Neuron (in vitro differentiated cells): Measurements from ENCODE around the gene CHI3L1.

Source experiments
- H2AFZ ChIP-seq: one replicate; pipeline ENCODE4 v1.6.1; 2013; ENCODE audit warnings: low read depth, mild to moderate bottlenecking, inconsistent platforms, low read length, moderate library complexity
- H3K27me3 ChIP-seq: one replicate; pipeline ENCODE4 v1.6.1; 2013; ENCODE audit warnings: low read length; ENCODE audit not compliant: insufficient read depth
- H3K36me3 ChIP-seq: one replicate; pipeline ENCODE4 v1.6.1; 2013; ENCODE audit warnings: low read length; ENCODE audit not compliant: insufficient read depth
- H3K4me1 ChIP-seq: one replicate; pipeline ENCODE4 v1.6.1; 2013; ENCODE audit warnings: low read length; ENCODE audit not compliant: insufficient read depth
- H3K4me3 ChIP-seq: 2 replicates; pipeline ENCODE4 v1.5.1; 2013; ENCODE audit warnings: mild to moderate bottlenecking, low read length, moderate library complexity
- H3K9me3 ChIP-seq: one replicate; pipeline ENCODE4 v1.6.1; 2013; ENCODE audit warnings: low read length

The CHI3L1 gene

GRCh38 chr1:203215573-203215972, 29.1 kb upstream of the CHI3L1 start:
- Histone ChIP-seq H3K9me3 (no peaks in the 10 kb centered on the region), H3K4me1 (no peaks in the 10 kb centered on the region), H3K36me3 (no peaks in the 10 kb centered on the region), H3K4me3 (no peak overlapping the region), H2AFZ (no peak overlapping the region), H3K27me3 (peaks cover 10% of the 10 kb centered on the region)

- peaks cover 8% of the 10 kb centered on the region for H3K27me3 ChIP-seq
- no peaks in the 10 kb centered on the region for H3K4me1 ChIP-seq
- no peaks in the 10 kb centered on the region for H3K9me3 ChIP-seq
- H3K4me3 ChIP-seq, result no peak overlapping the region
- H2AFZ ChIP-seq, result no peak overlapping the region
- H3K36me3 ChIP-seq, result no peaks in the 10 kb centered on the region
Observed at GRCh38 chr1:203214871-203215270, 28.4 kb upstream of the CHI3L1 start.

- no peaks in the 10 kb centered on the region for H3K36me3 ChIP-seq
- H3K4me1 ChIP-seq, result no peaks in the 10 kb centered on the region
- H3K27me3 ChIP-seq, result peaks cover 3% of the 10 kb centered on the region
- no peak overlapping the region for H3K4me3 ChIP-seq
- H2AFZ ChIP-seq, result no peak overlapping the region
- H3K9me3 ChIP-seq, result no peaks in the 10 kb centered on the region
Observed at GRCh38 chr1:203213126-203213525, 26.6 kb upstream of the CHI3L1 start.

GRCh38 chr1:203211812-203212211, 25.3 kb upstream of the CHI3L1 start:
- no peak overlapping the region for H3K4me3 ChIP-seq

GRCh38 chr1:203210988-203211387, 24.5 kb upstream of the CHI3L1 start:
- Histone ChIP-seq H2AFZ (no peak overlapping the region), H3K9me3 (no peaks in the 10 kb centered on the region), H3K27me3 (peaks cover 3% of the 10 kb centered on the region), H3K4me1 (no peaks in the 10 kb centered on the region), H3K4me3 (no peak overlapping the region), H3K36me3 (no peaks in the 10 kb centered on the region)

More at GRCh38 chr1:203211812-203212211, 25.3 kb upstream of the CHI3L1 start:
- Histone ChIP-seq H3K27me3 (peaks cover 3% of the 10 kb centered on the region), H3K4me1 (no peaks in the 10 kb centered on the region), H3K36me3 (no peaks in the 10 kb centered on the region), H3K9me3 (no peaks in the 10 kb centered on the region), H2AFZ (no peak overlapping the region)

- no peaks in the 10 kb centered on the region for H3K9me3 ChIP-seq
- no peak overlapping the region for H3K4me3 ChIP-seq
- H3K27me3 ChIP-seq, result peaks cover 3% of the 10 kb centered on the region
- H2AFZ ChIP-seq, result no peak overlapping the region
- H3K4me1 ChIP-seq, result no peaks in the 10 kb centered on the region
- no peaks in the 10 kb centered on the region for H3K36me3 ChIP-seq
Observed at GRCh38 chr1:203210350-203210749, 23.8 kb upstream of the CHI3L1 start.

GRCh38 chr1:203208181-203208580, 21.7 kb upstream of the CHI3L1 start:
- Histone ChIP-seq H2AFZ (no peak overlapping the region), H3K4me1 (no peaks in the 10 kb centered on the region)

GRCh38 chr1:203207751-203208150, 21.2 kb upstream of the CHI3L1 start:
- peaks cover 4% of the 10 kb centered on the region for H3K27me3 ChIP-seq
- no peaks in the 10 kb centered on the region for H3K9me3 ChIP-seq
- no peaks in the 10 kb centered on the region for H3K4me1 ChIP-seq
- H3K36me3 ChIP-seq, result no peaks in the 10 kb centered on the region
- no peak overlapping the region for H2AFZ ChIP-seq
- H3K4me3 ChIP-seq, result no peak overlapping the region

More at GRCh38 chr1:203208181-203208580, 21.7 kb upstream of the CHI3L1 start:
- Histone ChIP-seq H3K36me3 (no peaks in the 10 kb centered on the region), H3K4me3 (no peak overlapping the region), H3K27me3 (peaks cover 4% of the 10 kb centered on the region), H3K9me3 (no peaks in the 10 kb centered on the region)

- H2AFZ ChIP-seq, result no peak overlapping the region
- no peaks in the 10 kb centered on the region for H3K4me1 ChIP-seq
- H3K27me3 ChIP-seq, result peaks cover 10% of the 10 kb centered on the region
- H3K9me3 ChIP-seq, result no peaks in the 10 kb centered on the region
- H3K4me3 ChIP-seq, result no peak overlapping the region
- no peaks in the 10 kb centered on the region for H3K36me3 ChIP-seq
Observed at GRCh38 chr1:203206129-203206687, 19.7 kb upstream of the CHI3L1 start.

GRCh38 chr1:203204756-203205155, 18.3 kb upstream of the CHI3L1 start:
- peaks cover 10% of the 10 kb centered on the region for H3K27me3 ChIP-seq
- no peaks in the 10 kb centered on the region for H3K9me3 ChIP-seq
- no peak overlapping the region for H3K4me3 ChIP-seq
- no peaks in the 10 kb centered on the region for H3K4me1 ChIP-seq
- H2AFZ ChIP-seq, result no peak overlapping the region
- H3K36me3 ChIP-seq, result no peaks in the 10 kb centered on the region

- H3K27me3 ChIP-seq, result peaks cover 10% of the 10 kb centered on the region
- no peaks in the 10 kb centered on the region for H3K4me1 ChIP-seq
- H2AFZ ChIP-seq, result no peak overlapping the region
- no peaks in the 10 kb centered on the region for H3K36me3 ChIP-seq
- no peaks in the 10 kb centered on the region for H3K9me3 ChIP-seq
- no peak overlapping the region for H3K4me3 ChIP-seq
Observed at GRCh38 chr1:203202431-203203245, 16.1 kb upstream of the CHI3L1 start.

GRCh38 chr1:203201516-203202205, 15.2 kb upstream of the CHI3L1 start:
- peaks cover 3% of the 10 kb centered on the region for H3K9me3 ChIP-seq
- peaks cover 10% of the 10 kb centered on the region for H3K27me3 ChIP-seq
- H3K4me1 ChIP-seq, result no peaks in the 10 kb centered on the region
- no peaks in the 10 kb centered on the region for H3K36me3 ChIP-seq
- H2AFZ ChIP-seq, result no peak overlapping the region
- no peak overlapping the region for H3K4me3 ChIP-seq

- peaks cover 10% of the 10 kb centered on the region for H3K27me3 ChIP-seq
- H3K4me1 ChIP-seq, result no peaks in the 10 kb centered on the region
- H3K4me3 ChIP-seq, result no peak overlapping the region
- no peak overlapping the region for H2AFZ ChIP-seq
- peaks cover 3% of the 10 kb centered on the region for H3K9me3 ChIP-seq
- H3K36me3 ChIP-seq, result no peaks in the 10 kb centered on the region
Observed at GRCh38 chr1:203200916-203201315, 14.4 kb upstream of the CHI3L1 start.
